ENCODE measurements around the gene PPP2R2C.

DNA sequence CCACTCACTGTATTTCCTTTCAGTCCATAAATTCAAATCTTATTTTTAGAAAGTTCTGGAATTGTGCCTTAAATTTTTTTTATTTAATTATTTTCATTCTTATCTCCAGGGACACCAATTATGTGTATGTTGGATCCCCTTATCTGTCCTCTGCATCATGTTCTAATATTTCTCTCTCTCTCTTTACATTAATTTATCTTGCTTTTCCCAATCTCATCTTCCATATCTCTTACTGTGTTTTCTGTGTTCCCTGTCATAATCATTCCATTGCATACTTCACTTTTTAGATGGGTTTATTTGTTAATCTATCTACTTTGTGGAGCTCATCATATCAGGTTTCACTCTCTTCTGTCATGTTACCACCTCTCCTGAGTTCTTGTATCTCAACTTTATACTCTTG lies 37.4 kb downstream of the PPP2R2C start:
- TF ChIP-seq NRF1 (IDR thresholded peaks at IDR 0.05; ENCODE audit: low read depth, low read length) (no peak), POLR2AphosphoS5 (IDR thresholded peaks at IDR 0.05; ENCODE audit: low read depth, low read length) (no peak)

Measured in SK-N-SH (cell line).